Glutamatergic neuron (in vitro differentiated cells): ENCODE data around the gene OR52N2. TPM values are rescaled to one million over a fixed set of nuclear protein-coding genes. Genes with fewer than 3 reads are reported as not detected.

ENCODE experiments used
- DNase-seq: peaks from one replicate; pipeline ENCODE4 v3.0.0; 2022
- H3K27ac Mint-ChIP-seq: one replicate; pipeline ENCODE4 v1.8.0; 2020; ENCODE audit warnings: mild to moderate bottlenecking, mixed read lengths, inconsistent platforms; ENCODE audit not compliant: unreplicated experiment
- H3K27me3 Mint-ChIP-seq: one replicate; pipeline ENCODE4 v1.8.0; 2020; ENCODE audit warnings: mild to moderate bottlenecking, moderate library complexity, mixed read lengths, inconsistent platforms; ENCODE audit not compliant: unreplicated experiment
- H3K36me3 Mint-ChIP-seq: one replicate; pipeline ENCODE4 v1.8.0; 2020; ENCODE audit warnings: mild to moderate bottlenecking, mixed read lengths, inconsistent platforms; ENCODE audit not compliant: unreplicated experiment
- H3K4me1 Mint-ChIP-seq: one replicate; pipeline ENCODE4 v1.8.0; 2020; ENCODE audit warnings: mild to moderate bottlenecking, low read depth, mixed read lengths, inconsistent platforms; ENCODE audit not compliant: unreplicated experiment
- H3K4me3 Mint-ChIP-seq: one replicate; pipeline ENCODE4 v1.8.0; 2020; ENCODE audit warnings: mild to moderate bottlenecking, mixed read lengths, inconsistent platforms; ENCODE audit not compliant: unreplicated experiment
- H3K9me3 Mint-ChIP-seq: one replicate; pipeline ENCODE4 v1.8.0; 2020; ENCODE audit warnings: mild to moderate bottlenecking, moderate library complexity, mixed read lengths, inconsistent platforms; ENCODE audit not compliant: unreplicated experiment
- total RNA-seq: library from RNA; stranded (reverse); fragmentation: NEBNext Ultra II Directional; extraction: Animal tissue kit (Norgen Biotek cat#: 25700); gene quantifications from one replicate; pipeline ENCODE4 v1.2.1, GENCODE V29; 2021; ENCODE audit not compliant: unreplicated experiment
- TF ChIP-seq, protein P1 (sequence below): fragments of 200-600 bp; sonication (generic); IDR thresholded peaks from one replicate; pipeline ENCODE4 v1.5.0; 2021; ENCODE audit not compliant: partially characterized antibody, unreplicated experiment

Gene OR52N2
- total RNA-seq, 1 donor from 2014 or later = not detected

DNA sequence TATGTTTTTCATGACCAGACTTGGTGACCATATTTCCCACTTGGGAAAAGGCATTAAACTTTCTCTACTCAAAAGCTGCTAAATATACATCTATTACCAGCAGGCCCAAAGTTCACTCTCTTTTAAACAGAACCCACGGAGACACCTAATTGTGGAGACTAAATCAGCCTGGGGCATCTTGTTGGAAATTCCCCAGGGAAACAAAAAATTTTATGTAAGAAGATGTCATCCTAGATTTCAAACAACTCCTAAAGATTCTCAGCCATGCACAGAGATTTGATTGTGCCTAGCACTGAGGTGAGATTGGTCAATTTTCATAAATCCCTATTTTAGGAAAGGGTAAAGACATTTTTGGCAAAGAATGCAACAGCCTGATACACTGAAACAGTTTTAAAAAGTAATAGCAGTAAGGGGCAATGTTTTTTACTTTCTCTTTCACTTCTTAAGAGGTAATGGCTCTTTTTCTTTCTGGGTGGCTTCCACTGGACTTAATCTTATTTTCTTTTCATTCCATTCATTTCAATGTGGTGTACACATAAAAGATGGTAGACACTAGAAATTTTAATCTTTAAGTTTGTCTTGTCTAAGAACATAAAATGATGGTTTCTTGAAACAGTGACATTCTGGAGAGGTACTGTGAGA is 9.6 kb downstream of the OR52N2 start:
- Mint-ChIP-seq H3K36me3 (no peaks in the 10 kb centered on the region), H3K4me1 (no peaks in the 10 kb centered on the region), H3K27ac (no peak overlapping the region), H3K9me3 (no peaks in the 10 kb centered on the region), H3K4me3 (no peak overlapping the region), H3K27me3 (no peaks in the 10 kb centered on the region)
- DNase-seq = no peak
- TF ChIP-seq, protein P1, sequence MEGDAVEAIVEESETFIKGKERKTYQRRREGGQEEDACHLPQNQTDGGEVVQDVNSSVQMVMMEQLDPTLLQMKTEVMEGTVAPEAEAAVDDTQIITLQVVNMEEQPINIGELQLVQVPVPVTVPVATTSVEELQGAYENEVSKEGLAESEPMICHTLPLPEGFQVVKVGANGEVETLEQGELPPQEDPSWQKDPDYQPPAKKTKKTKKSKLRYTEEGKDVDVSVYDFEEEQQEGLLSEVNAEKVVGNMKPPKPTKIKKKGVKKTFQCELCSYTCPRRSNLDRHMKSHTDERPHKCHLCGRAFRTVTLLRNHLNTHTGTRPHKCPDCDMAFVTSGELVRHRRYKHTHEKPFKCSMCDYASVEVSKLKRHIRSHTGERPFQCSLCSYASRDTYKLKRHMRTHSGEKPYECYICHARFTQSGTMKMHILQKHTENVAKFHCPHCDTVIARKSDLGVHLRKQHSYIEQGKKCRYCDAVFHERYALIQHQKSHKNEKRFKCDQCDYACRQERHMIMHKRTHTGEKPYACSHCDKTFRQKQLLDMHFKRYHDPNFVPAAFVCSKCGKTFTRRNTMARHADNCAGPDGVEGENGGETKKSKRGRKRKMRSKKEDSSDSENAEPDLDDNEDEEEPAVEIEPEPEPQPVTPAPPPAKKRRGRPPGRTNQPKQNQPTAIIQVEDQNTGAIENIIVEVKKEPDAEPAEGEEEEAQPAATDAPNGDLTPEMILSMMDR = no peak

GRCh38 chr11:5831196-5831829 is 22.6 kb downstream of the OR52N2 start:
- H3K4me1 Mint-ChIP-seq = no peaks in the 10 kb centered on the region
- H3K36me3 Mint-ChIP-seq = no peaks in the 10 kb centered on the region
- H3K4me3 Mint-ChIP-seq = no peak overlapping the region
- DNase-seq = no peak
- TF ChIP-seq, protein P1 = no peak
- no peaks in the 10 kb centered on the region for H3K27me3 Mint-ChIP-seq
- no peaks in the 10 kb centered on the region for H3K9me3 Mint-ChIP-seq
- H3K27ac Mint-ChIP-seq = no peak overlapping the region

DNA sequence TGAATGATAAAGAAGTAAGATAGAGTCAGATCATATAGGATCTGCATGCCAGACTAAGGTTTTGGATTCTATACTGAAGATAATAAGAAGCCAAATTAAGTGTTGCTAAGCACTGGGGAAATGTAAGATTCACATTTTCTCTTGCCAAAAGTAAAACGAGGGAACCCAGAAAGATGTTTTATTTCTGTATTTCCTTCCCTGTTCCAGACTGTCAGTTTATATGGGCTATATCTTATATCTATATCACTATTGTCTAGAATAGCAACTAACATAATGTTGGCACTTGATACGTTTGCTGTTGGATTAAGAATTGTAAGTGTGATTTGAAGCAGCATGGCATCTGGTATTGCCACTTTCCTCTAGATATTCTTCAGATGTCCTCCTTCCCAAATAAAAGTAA is 24.7 kb downstream of the OR52N2 start:
- H3K4me1 Mint-ChIP-seq = no peaks in the 10 kb centered on the region
- TF ChIP-seq, protein P1 = no peak
- H3K4me3 Mint-ChIP-seq = no peak overlapping the region
- no peaks in the 10 kb centered on the region for H3K27me3 Mint-ChIP-seq
- H3K27ac Mint-ChIP-seq = no peak overlapping the region
- H3K36me3 Mint-ChIP-seq = no peaks in the 10 kb centered on the region
- no peak for DNase-seq
- no peaks in the 10 kb centered on the region for H3K9me3 Mint-ChIP-seq

GRCh38 chr11:5837695-5838094 is 29.0 kb downstream of the OR52N2 start:
- no peak overlapping the region for H3K4me3 Mint-ChIP-seq
- H3K27me3 Mint-ChIP-seq = no peaks in the 10 kb centered on the region
- no peak for DNase-seq
- H3K27ac Mint-ChIP-seq = no peak overlapping the region
- no peaks in the 10 kb centered on the region for H3K4me1 Mint-ChIP-seq
- H3K36me3 Mint-ChIP-seq = no peaks in the 10 kb centered on the region
- TF ChIP-seq, protein P1 = no peak
- H3K9me3 Mint-ChIP-seq = no peaks in the 10 kb centered on the region

DNA sequence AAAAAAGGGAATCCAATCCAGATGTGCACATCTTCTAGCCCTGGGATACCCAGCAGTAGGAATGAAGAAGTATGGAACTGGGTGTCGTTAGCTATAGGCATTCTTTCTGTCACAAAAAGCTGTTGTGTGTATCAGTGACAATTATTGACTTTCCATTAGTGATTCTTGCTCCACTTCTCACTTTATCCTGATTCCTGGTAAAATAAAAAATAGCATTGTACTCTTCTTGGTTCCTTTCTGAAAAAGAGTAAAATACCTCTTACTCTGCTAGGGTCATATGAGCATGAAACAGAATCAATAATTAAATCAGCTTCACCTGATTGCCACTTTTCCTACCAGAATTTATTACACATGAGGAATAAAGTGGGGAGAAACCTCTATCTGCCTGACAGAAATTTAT is 33.1 kb downstream of the OR52N2 start, which contains the start of gene OR52E6:
Gene OR52E6, minus strand, starts transcription at position 101 of the 400 bp plus-strand sequence. Its CDS starts 0 bp downstream, at position 101.
- H3K4me3 Mint-ChIP-seq = no peak within 1 kb of the TSS
- H3K27ac Mint-ChIP-seq = no peak within 1 kb of the TSS
- H3K36me3 Mint-ChIP-seq = no peaks in the 10 kb centered on the region
- no peaks in the 10 kb centered on the region for H3K9me3 Mint-ChIP-seq
- DNase-seq = no peak
- no peaks in the 10 kb centered on the region for H3K27me3 Mint-ChIP-seq
- H3K4me1 Mint-ChIP-seq = no peaks in the 10 kb centered on the region
- TF ChIP-seq, protein P1 = no peak
